ENCODE data around the gene OTX1. TPM values are rescaled to one million over a fixed set of nuclear protein-coding genes. Genes with fewer than 3 reads are reported as not detected.

OTX1 gene
- total RNA-seq, 1 experiment from 2014 or later, result 0.90 TPM

- no peak for TF ChIP-seq ZBTB43 (CRISPR knock-in tag; IDR thresholded peaks at IDR 0.05)
- TF ChIP-seq ZSCAN18 (CRISPR knock-in tag; IDR thresholded peaks at IDR 0.05), result no peak
These were observed 1.2 kb downstream of the OTX1 start (continued) for GRCh38 chr2:63051795-63052333.

GRCh38 chr2:63052411-63053080, 1.9 kb downstream of the OTX1 start:
- CTCF ChIA-PET, result no interaction called here
- DNase-seq (ENCODE audit: low spot score), result peak; percentile 12
- TF ChIP-seq NFE2L1 (CRISPR knock-in tag; IDR thresholded peaks at IDR 0.05) (no peak), AFF4 (CRISPR knock-in tag; IDR thresholded peaks at IDR 0.05; ENCODE audit: borderline replicate concordance) (no peak), ATF2 (CRISPR knock-in tag; IDR thresholded peaks at IDR 0.05; ENCODE audit: borderline replicate concordance, low read depth) (no peak), ATF3 (CRISPR knock-in tag; conservative IDR thresholded peaks at IDR 0.05) (no peak), ZBTB43 (CRISPR knock-in tag; IDR thresholded peaks at IDR 0.05) (no peak), CREB1 (CRISPR knock-in tag; IDR thresholded peaks at IDR 0.05) (no peak), ZNF263 (CRISPR knock-in tag; IDR thresholded peaks at IDR 0.05; ENCODE audit: low read depth) (no peak), ATF6 (CRISPR knock-in tag; IDR thresholded peaks at IDR 0.05) (no peak), ZSCAN18 (CRISPR knock-in tag; IDR thresholded peaks at IDR 0.05) (no peak), FOXP4 (CRISPR knock-in tag; IDR thresholded peaks at IDR 0.05) (no peak), ELF4 (CRISPR knock-in tag; IDR thresholded peaks at IDR 0.05; ENCODE audit: low read depth) (no peak), ESRRA (CRISPR knock-in tag; IDR thresholded peaks at IDR 0.05; ENCODE audit: borderline replicate concordance) (no peak), GTF2I (CRISPR knock-in tag; conservative IDR thresholded peaks at IDR 0.05) (no peak), E2F4 (CRISPR knock-in tag; IDR thresholded peaks at IDR 0.05; ENCODE audit: borderline replicate concordance, low read depth) (no peak), MLX (CRISPR knock-in tag; IDR thresholded peaks at IDR 0.05) (no peak)

More at GRCh38 chr2:63052411-63053080, 1.9 kb downstream of the OTX1 start:
- H3K27me3 Mint-ChIP-seq (ENCODE audit: low read depth), result peaks cover 96% of the 10 kb centered on the region
- peak overlapping the region; percentile 75 for H3K4me3 Mint-ChIP-seq
- H3K27ac Mint-ChIP-seq, result no peak overlapping the region
- no peaks in the 10 kb centered on the region for H3K9me3 Mint-ChIP-seq
- H3K4me1 Mint-ChIP-seq, result peaks cover 66% of the 10 kb centered on the region
- ATAC-seq, result no peak
- H3K36me3 Mint-ChIP-seq, result no peaks in the 10 kb centered on the region
- POLR2A ChIA-PET, result interaction anchor here (1.8 kb wide), 1 partner anchor 9 kb away, joined by 5 read pairs; no protein-coding TSS in a partner anchor

Data from WTC11 (cell line).